ENCODE data around the gene PRSS56. TPM values are rescaled to one million over a fixed set of nuclear protein-coding genes. Genes with fewer than 3 reads are reported as not detected.

The PRSS56 gene
- total RNA-seq, 1 donor: not detected

DNA sequence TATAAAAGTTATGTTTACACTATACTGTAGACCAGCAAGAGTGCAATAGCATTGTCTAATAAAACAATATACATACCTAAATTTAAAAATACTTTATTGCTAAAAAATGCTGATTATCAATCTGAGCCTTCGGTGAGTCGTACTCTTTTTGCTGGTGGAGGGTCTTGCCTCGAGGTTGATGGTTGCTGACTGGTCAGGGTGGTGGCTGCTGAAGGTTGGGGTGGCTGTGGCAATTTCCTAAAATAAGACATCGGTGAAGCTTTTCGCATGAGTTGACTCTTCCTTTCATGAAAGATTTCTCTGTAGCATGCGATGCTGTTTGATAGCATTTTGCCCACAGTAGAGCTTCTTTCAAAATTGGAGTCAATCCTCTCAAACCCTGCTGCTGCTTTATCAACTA, 27.8 kb downstream of the PRSS56 start:
- H3K4me2 ChIP-seq (ENCODE audit: insufficient read depth, low read length): no peak overlapping the region
- H3K4me1 ChIP-seq (ENCODE audit: insufficient read depth, low read length): peaks cover 13% of the 10 kb centered on the region
- TF ChIP-seq, protein P1, sequence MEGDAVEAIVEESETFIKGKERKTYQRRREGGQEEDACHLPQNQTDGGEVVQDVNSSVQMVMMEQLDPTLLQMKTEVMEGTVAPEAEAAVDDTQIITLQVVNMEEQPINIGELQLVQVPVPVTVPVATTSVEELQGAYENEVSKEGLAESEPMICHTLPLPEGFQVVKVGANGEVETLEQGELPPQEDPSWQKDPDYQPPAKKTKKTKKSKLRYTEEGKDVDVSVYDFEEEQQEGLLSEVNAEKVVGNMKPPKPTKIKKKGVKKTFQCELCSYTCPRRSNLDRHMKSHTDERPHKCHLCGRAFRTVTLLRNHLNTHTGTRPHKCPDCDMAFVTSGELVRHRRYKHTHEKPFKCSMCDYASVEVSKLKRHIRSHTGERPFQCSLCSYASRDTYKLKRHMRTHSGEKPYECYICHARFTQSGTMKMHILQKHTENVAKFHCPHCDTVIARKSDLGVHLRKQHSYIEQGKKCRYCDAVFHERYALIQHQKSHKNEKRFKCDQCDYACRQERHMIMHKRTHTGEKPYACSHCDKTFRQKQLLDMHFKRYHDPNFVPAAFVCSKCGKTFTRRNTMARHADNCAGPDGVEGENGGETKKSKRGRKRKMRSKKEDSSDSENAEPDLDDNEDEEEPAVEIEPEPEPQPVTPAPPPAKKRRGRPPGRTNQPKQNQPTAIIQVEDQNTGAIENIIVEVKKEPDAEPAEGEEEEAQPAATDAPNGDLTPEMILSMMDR (IDR thresholded peaks at IDR 0.05; ENCODE audit: extremely low read depth, low read depth, low read length): no peak
- no peak overlapping the region for H2AFZ ChIP-seq (ENCODE audit: low read length)
- peaks cover 8% of the 10 kb centered on the region for H3K36me3 ChIP-seq (ENCODE audit: insufficient read depth, low read length)
- H3K27me3 ChIP-seq (ENCODE audit: insufficient read depth, low read length): no peaks in the 10 kb centered on the region
- H3K79me2 ChIP-seq (ENCODE audit: insufficient read depth, low read length): peaks cover 42% of the 10 kb centered on the region
- no peaks in the 10 kb centered on the region for H3K9me3 ChIP-seq (ENCODE audit: low read depth, low read length)
- H4K20me1 ChIP-seq (ENCODE audit: insufficient read depth, low read length): peaks cover 15% of the 10 kb centered on the region
- no peak overlapping the region for H3K4me3 ChIP-seq (ENCODE audit: insufficient read depth, low read length)
- no peak for DNase-seq (ENCODE audit: insufficient read length, low spot score, missing footprints)
- H3K27ac ChIP-seq (ENCODE audit: low read depth, low read length): no peak overlapping the region

DNA sequence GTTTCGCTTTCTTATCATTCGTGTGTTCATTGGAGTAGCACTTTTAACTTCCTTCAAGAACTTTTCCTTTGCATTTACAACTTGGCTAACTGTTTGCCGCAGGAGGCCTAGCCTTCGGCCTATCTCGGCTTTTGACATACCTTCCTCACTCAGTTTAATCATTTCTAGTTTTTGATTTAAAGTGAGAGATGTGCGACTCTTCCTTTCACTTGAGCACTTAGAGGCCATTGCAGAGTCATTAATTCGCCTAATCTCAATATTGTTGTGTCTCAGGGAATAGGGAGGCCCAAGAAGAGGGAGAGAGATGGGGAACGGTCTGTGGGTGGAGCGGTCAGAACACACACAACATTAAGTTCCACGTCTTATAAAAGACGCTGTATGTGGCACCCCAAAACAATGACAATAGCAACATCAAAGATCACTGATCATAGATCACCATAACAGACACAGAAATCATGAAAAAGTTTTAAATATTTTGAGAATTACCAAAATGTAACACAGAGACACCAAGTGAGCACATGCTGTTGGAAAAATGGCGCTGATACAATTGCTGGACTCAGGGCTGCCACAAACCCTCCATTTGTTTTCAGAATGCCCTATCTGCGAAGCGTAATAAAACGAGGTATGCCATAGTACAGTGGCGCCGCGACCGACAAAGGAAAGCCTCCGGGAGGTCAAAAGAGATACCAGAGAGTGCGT, 29.6 kb downstream of the PRSS56 start:
- peaks cover 13% of the 10 kb centered on the region for H3K4me1 ChIP-seq (ENCODE audit: insufficient read depth, low read length)
- TF ChIP-seq, protein P1 (IDR thresholded peaks at IDR 0.05; ENCODE audit: extremely low read depth, low read depth, low read length): no peak
- H3K27ac ChIP-seq (ENCODE audit: low read depth, low read length): peak overlapping the region; percentile 95
- DNase-seq (ENCODE audit: insufficient read length, low spot score, missing footprints): no peak
- peak overlapping the region; percentile 86 for H3K4me3 ChIP-seq (ENCODE audit: insufficient read depth, low read length)
- peaks cover 60% of the 10 kb centered on the region for H3K79me2 ChIP-seq (ENCODE audit: insufficient read depth, low read length)
- peaks cover 16% of the 10 kb centered on the region for H3K36me3 ChIP-seq (ENCODE audit: insufficient read depth, low read length)
- peak overlapping the region; percentile 96 for H3K4me2 ChIP-seq (ENCODE audit: insufficient read depth, low read length)
- no peaks in the 10 kb centered on the region for H3K9me3 ChIP-seq (ENCODE audit: low read depth, low read length)
- no peaks in the 10 kb centered on the region for H3K27me3 ChIP-seq (ENCODE audit: insufficient read depth, low read length)
- peaks cover 29% of the 10 kb centered on the region for H4K20me1 ChIP-seq (ENCODE audit: insufficient read depth, low read length)
- peak overlapping the region; percentile 92 for H2AFZ ChIP-seq (ENCODE audit: low read length)

DNA sequence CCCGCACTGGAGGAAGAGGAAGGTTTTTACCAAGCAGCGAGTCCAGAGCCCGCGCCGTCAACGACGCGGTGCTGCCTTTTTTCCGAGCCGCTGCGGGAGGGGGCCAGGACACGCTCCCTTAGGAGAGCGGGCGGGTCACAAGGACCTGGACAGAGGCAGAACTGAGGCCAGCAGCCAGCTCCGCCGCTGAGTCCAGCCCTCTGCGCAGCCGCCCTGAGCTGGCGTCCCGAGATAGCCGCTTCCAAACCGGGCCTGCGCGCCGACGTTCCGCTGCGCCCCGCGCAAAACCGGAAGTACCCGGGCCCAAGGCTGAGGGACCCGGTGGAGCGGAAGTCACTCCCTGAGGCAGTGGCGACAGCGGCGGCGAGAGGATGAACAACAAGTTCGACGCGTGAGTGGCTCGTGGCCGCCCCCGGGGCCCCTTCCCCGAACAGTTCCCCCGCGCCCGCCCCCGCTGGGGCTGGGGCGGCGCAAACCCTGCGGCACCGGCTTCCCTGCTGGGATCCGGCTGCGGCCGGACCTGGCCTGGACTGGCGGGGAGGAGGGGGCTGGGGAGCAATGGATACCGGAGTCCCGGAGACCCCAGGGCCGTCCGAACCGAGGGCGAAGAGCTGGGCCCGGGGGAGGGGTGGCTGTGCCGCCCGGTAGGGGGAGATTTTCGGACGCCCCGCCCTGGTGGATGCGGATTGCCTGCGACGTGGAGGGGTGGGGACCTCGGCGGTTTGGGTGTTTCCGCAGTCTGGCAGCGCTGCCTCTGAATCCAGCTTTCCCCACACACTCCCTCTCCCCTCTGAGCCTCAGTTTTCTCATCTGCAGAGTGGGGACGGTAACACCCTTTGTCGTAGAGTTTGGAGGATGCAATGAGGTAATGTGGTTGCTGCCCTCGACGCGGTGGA, 30.4 kb downstream of the PRSS56 start, which contains the start of the genes EIF4E2 and TIGD1:
EIF4E2 (plus strand) TSS at position 336 of the 896 bp plus-strand sequence; CDS start at position 372, 36 bp downstream.
TIGD1 (minus strand) TSS at position 204 of the 896 bp plus-strand sequence. CDS start 675 bp downstream, outside the sequence.
- Histone ChIP-seq H3K4me1 (ENCODE audit: insufficient read depth, low read length) (peaks cover 13% of the 10 kb centered on the region), H3K4me2 (ENCODE audit: insufficient read depth, low read length) (peak within 1 kb of the TSS; percentile 96), H3K9me3 (ENCODE audit: low read depth, low read length) (no peaks in the 10 kb centered on the region), H3K4me3 (ENCODE audit: insufficient read depth, low read length) (peak within 1 kb of the TSS; percentile 86), H3K36me3 (ENCODE audit: insufficient read depth, low read length) (peaks cover 18% of the 10 kb centered on the region), H3K27ac (ENCODE audit: low read depth, low read length) (peak within 1 kb of the TSS; percentile 95), H2AFZ (ENCODE audit: low read length) (peak within 1 kb of the TSS; percentile 92), H3K27me3 (ENCODE audit: insufficient read depth, low read length) (no peaks in the 10 kb centered on the region), H4K20me1 (ENCODE audit: insufficient read depth, low read length) (peaks cover 37% of the 10 kb centered on the region), H3K79me2 (ENCODE audit: insufficient read depth, low read length) (peaks cover 68% of the 10 kb centered on the region)
- DNase-seq (ENCODE audit: insufficient read length, low spot score, missing footprints): peak; percentile 99
- TF ChIP-seq, protein P1 (IDR thresholded peaks at IDR 0.05; ENCODE audit: extremely low read depth, low read depth, low read length): peak; percentile 14
